SK-N-SH (cell line): ENCODE measurements around the gene VMAC. TPM values are rescaled to one million over a fixed set of nuclear protein-coding genes. Genes with fewer than 3 reads are reported as not detected.

Experiments used
- CTCF ChIA-PET: fragments of 300-600, 350-600 bp; formaldehyde crosslinking; extraction: SDS; loops from one replicate; lab custom pipeline; 2021; lab: Yijun Ruan, JAX
- POLR2A ChIA-PET: fragments of 350-600 bp; sonication (Branson Sonifier 250); formaldehyde crosslinking; extraction: SDS; loops from one replicate; lab custom pipeline; 2020; ENCODE audit warnings: antibody characterized with exemption, inconsistent platforms; lab: Yijun Ruan, JAX
- DNase-seq: peaks from one replicate; pipeline ENCODE4 v3.0.0; 2012
- H2AFZ ChIP-seq: fragments of 200-600 bp; sonication (generic); 2 replicates; pipeline ENCODE4 v1.8.1; 2016; ENCODE audit warnings: antibody characterized with exemption, mild to moderate bottlenecking, low read depth
- H3F3A ChIP-seq: fragments of 200-600 bp; sonication (generic); replicated peaks from 2 replicates; pipeline ENCODE3; 2016; ENCODE audit warnings: antibody characterized with exemption, mild to moderate bottlenecking; ENCODE audit not compliant: insufficient read depth
- H3K27ac ChIP-seq, 2 experiments: fragments of 200-500 bp in 1 of 2; fragments of 200-600 bp in 1 of 2; sonication (Bioruptor generic) in 1 of 2; sonication (generic), shearing (Covaris generic) in 1 of 2; 2 replicates each; pipeline versions ENCODE4 v1.5.1 to v1.6.1; 2014 to 2016; ENCODE audit warnings: low read depth in 2 of 2, inconsistent platforms in 1 of 2, low read length in 1 of 2, mild to moderate bottlenecking in 1 of 2, mixed read lengths in 1 of 2
- H3K27me3 ChIP-seq: fragments of 200-600 bp; sonication (generic), shearing (Covaris generic); 2 replicates; pipeline ENCODE4 v1.6.1; 2016; ENCODE audit warnings: mixed run types; ENCODE audit not compliant: insufficient read depth
- H3K36me3 ChIP-seq, 2 experiments: fragments of 200-500 bp in 1 of 2; fragments of 200-600 bp in 1 of 2; sonication (Bioruptor generic) in 1 of 2; sonication (generic) in 1 of 2; replicated peaks in 1 of 2; 2 replicates each; pipeline versions ENCODE3 to v1.5.1; 2014 to 2016; ENCODE audit warnings: low read length in 1 of 2, mild to moderate bottlenecking in 1 of 2; ENCODE audit not compliant: insufficient read depth in 2 of 2, control insufficient read depth in 1 of 2
- H3K4me1 ChIP-seq, 2 experiments: fragments of 200-500 bp in 1 of 2; fragments of 200-600 bp in 1 of 2; sonication (Bioruptor generic) in 1 of 2; sonication (generic), shearing (Covaris generic) in 1 of 2; 2 replicates each; pipeline versions ENCODE4 v1.5.1 to v1.6.1; 2014 to 2016; ENCODE audit warnings: low read depth in 1 of 2, low read length in 1 of 2, mixed run types in 1 of 2; ENCODE audit not compliant: insufficient read depth in 2 of 2, control insufficient read depth in 1 of 2
- H3K4me2 ChIP-seq: fragments of 200-600 bp; sonication (generic), shearing (Covaris generic); 2 replicates; pipeline ENCODE4 v1.6.1; 2017; ENCODE audit warnings: mixed run types
- H3K4me3 ChIP-seq, 2 experiments: fragments of 200-500 bp in 1 of 2; fragments of 200-600 bp in 1 of 2; sonication (Bioruptor generic) in 1 of 2; sonication (generic), shearing (Covaris generic) in 1 of 2; 2 replicates each; pipeline versions ENCODE4 v1.5.1 to v1.8.1; 2014 to 2016; ENCODE audit warnings: low read depth in 2 of 2, inconsistent platforms in 1 of 2, low read length in 1 of 2, mild to moderate bottlenecking in 1 of 2, mixed read lengths in 1 of 2, moderate library complexity in 1 of 2
- H3K79me2 ChIP-seq: fragments of 200-600 bp; sonication (generic); 2 replicates; pipeline ENCODE4 v1.8.1; 2017; ENCODE audit warnings: mild to moderate bottlenecking; ENCODE audit not compliant: insufficient read depth
- H3K9ac ChIP-seq: fragments of 200-600 bp; sonication (generic); 2 replicates; pipeline ENCODE4 v1.6.1; 2017; ENCODE audit warnings: mixed run types
- H3K9me2 ChIP-seq: fragments of 200-600 bp; sonication (generic); 2 replicates; pipeline ENCODE4 v1.6.1; 2017; ENCODE audit warnings: mixed run types
- H3K9me3 ChIP-seq: fragments of 200-600 bp; sonication (generic); 2 replicates; pipeline ENCODE4 v1.6.1; 2017; ENCODE audit warnings: mixed run types, mild to moderate bottlenecking, moderate library complexity
- H4K20me1 ChIP-seq: fragments of 200-600 bp; sonication (generic); 2 replicates; pipeline ENCODE4 v1.6.1; 2017; ENCODE audit warnings: mild to moderate bottlenecking, mixed run types; ENCODE audit not compliant: insufficient read depth
- CTCF ChIP-seq: fragments of 200-600 bp; sonication (generic); IDR thresholded peaks from 2 replicates; pipeline ENCODE4 v1.6.1; 2017; ENCODE audit warnings: antibody characterized with exemption, mild to moderate bottlenecking, moderate library complexity
- EP300 ChIP-seq, 2 experiments: IDR thresholded peaks; 2 replicates each; pipeline versions ENCODE4 v1.4.0 to v1.6.1; 2012; ENCODE audit warnings: borderline replicate concordance in 1 of 2, low read depth in 1 of 2, low read length in 1 of 2
- EZH2phosphoT487 ChIP-seq: fragments of 200-600 bp; sonication (generic); IDR thresholded peaks from 2 replicates; pipeline ENCODE4 v1.6.1; 2017; ENCODE audit warnings: low read depth, mixed run types, mild to moderate bottlenecking, antibody characterized with exemption, moderate library complexity, borderline replicate concordance
- FOSL2 ChIP-seq: IDR thresholded peaks from 2 replicates; pipeline ENCODE4 v1.4.0; 2012; ENCODE audit warnings: low read depth, mild to moderate bottlenecking, moderate library complexity, borderline replicate concordance
- FOXM1 ChIP-seq: IDR thresholded peaks from 2 replicates; pipeline ENCODE4 v1.4.0; 2012; ENCODE audit warnings: low read depth, mild to moderate bottlenecking
- GATA2 ChIP-seq: sonication (generic); formaldehyde crosslinking; IDR thresholded peaks from 2 replicates; pipeline ENCODE4 v1.5.0; 2020; ENCODE audit warnings: mild to moderate bottlenecking, missing genetic modification reagents
- IRF3 ChIP-seq: fragments of 150-350 bp; IDR thresholded peaks from 2 replicates; pipeline ENCODE4 v1.6.1; 2016; ENCODE audit warnings: mild to moderate bottlenecking, low read depth, low read length
- JUND ChIP-seq: IDR thresholded peaks from 2 replicates; pipeline ENCODE4 v1.4.0; 2012
- MEF2A ChIP-seq: IDR thresholded peaks from 2 replicates; pipeline ENCODE4 v1.4.0; 2012; ENCODE audit warnings: low read depth, borderline replicate concordance
- NFIC ChIP-seq: IDR thresholded peaks from 2 replicates; pipeline ENCODE4 v1.4.0; 2012; ENCODE audit warnings: borderline replicate concordance
- PBX3 ChIP-seq: IDR thresholded peaks from 2 replicates; pipeline ENCODE4; 2012
- POLR2AphosphoS5 ChIP-seq: IDR thresholded peaks from 2 replicates; pipeline ENCODE4 v1.6.1; 2012; ENCODE audit warnings: low read depth, low read length
- RXRA ChIP-seq: IDR thresholded peaks from 2 replicates; pipeline ENCODE4 v1.4.0; 2012; ENCODE audit warnings: low read depth, mild to moderate bottlenecking, borderline replicate concordance
- SIN3A ChIP-seq: IDR thresholded peaks from 2 replicates; pipeline ENCODE4 v1.6.1; 2012; ENCODE audit warnings: low read depth, mild to moderate bottlenecking, low read length, moderate library complexity, borderline replicate concordance
- SMC3 ChIP-seq: IDR thresholded peaks from 2 replicates; pipeline ENCODE4 v1.6.1; 2012; ENCODE audit warnings: low read depth, low read length, improper control_type of control experiment
- TAF1 ChIP-seq: IDR thresholded peaks from 2 replicates; pipeline ENCODE4 v1.6.1; 2012; ENCODE audit warnings: low read depth, mild to moderate bottlenecking, low read length, moderate library complexity, borderline replicate concordance
- USF1 ChIP-seq: IDR thresholded peaks from 2 replicates; pipeline ENCODE4 v1.4.0; 2012; ENCODE audit warnings: low read depth, borderline replicate concordance
- WGBS: methylation state at CpG from one replicate; pipeline ENCODE4 v1.1.6; 2017; ENCODE audit warnings: low lambda C conversion rate; 5-methylcytosine and 5-hydroxymethylcytosine counted together
- polyA plus RNA-seq, 3 experiments: library from polyadenylated mRNA; depleted of rRNA; stranded (reverse); fragments of >200 nt; gene quantifications; 2 replicates each; pipeline ENCODE4 v1.2.3, GENCODE V29; 2012

The VMAC gene
- polyA plus RNA-seq, 1 of the 3 experiments (the other 2 are of a cell fraction): 6.5 TPM

- TF ChIP-seq PBX3 (no peak), FOSL2 (no peak), RXRA (no peak), MEF2A (no peak)
- Histone ChIP-seq H3K4me3 (no peak overlapping the region), H3K79me2 (no peaks in the 10 kb centered on the region), H3K9me3 (no peaks in the 10 kb centered on the region), H4K20me1 (no peaks in the 10 kb centered on the region), H3K4me1 (peaks cover 4 to 5% of the 10 kb centered on the region in 2 experiments; a peak in 2 of 4 replicates), H3K27ac (no peak overlapping the region), H2AFZ (no peak overlapping the region), H3K27me3 (no peaks in the 10 kb centered on the region), H3K4me2 (no peak overlapping the region), H3F3A (no peaks in the 10 kb centered on the region), H3K9me2 (no peaks in the 10 kb centered on the region), H3K36me3 (peaks cover 4 to 42% of the 10 kb centered on the region in 2 experiments), H3K9ac (no peak overlapping the region)
- no peak for DNase-seq
- POLR2A ChIA-PET: no interaction called here
- CTCF ChIA-PET: interaction anchor here (1.0 to 1.5 kb wide), 2 partner anchors 7 to 111 kb away, joined by 3 read pairs; no protein-coding TSS in a partner anchor
- WGBS: 98% methylated on average over 14 of the region's 42 CpGs
Measured at GRCh38 chr19:5914946-5915781, 10.5 kb downstream of the VMAC start.

- Histone ChIP-seq H3K79me2 (no peaks in the 10 kb centered on the region), H3K27me3 (no peaks in the 10 kb centered on the region), H3K4me2 (no peak overlapping the region), H3F3A (no peaks in the 10 kb centered on the region), H3K9me2 (no peaks in the 10 kb centered on the region), H3K4me3 (no peak overlapping the region), H2AFZ (no peak overlapping the region), H3K9me3 (no peaks in the 10 kb centered on the region), H3K27ac (no peak overlapping the region), H3K36me3 (peaks cover 1 to 42% of the 10 kb centered on the region in 2 experiments), H3K9ac (no peak overlapping the region), H3K4me1 (peaks cover 4 to 5% of the 10 kb centered on the region in 2 experiments; a peak in 2 of 4 replicates), H4K20me1 (no peaks in the 10 kb centered on the region)
- no peak for DNase-seq
- 96% methylated on average over 11 of the region's 11 CpGs for WGBS
- ChIA-PET CTCF (interaction anchor here (1.0 to 1.5 kb wide), 2 partner anchors 8 to 112 kb away, joined by 3 read pairs; no protein-coding TSS in a partner anchor), POLR2A (no interaction called here)
- TF ChIP-seq RXRA (no peak), USF1 (no peak), GATA2 (no peak), SMC3 (no peak), TAF1 (no peak), EZH2phosphoT487 (no peak), SIN3A (no peak), POLR2AphosphoS5 (no peak), FOXM1 (no peak), NFIC (no peak), IRF3 (no peak), CTCF (no peak), EP300 (IDR thresholded peaks at IDR 0.05; ENCODE audit: borderline replicate concordance in 1 of 2, low read depth in 1 of 2, low read length in 1 of 2) (no peak), JUND (no peak), PBX3 (no peak)
Measured at GRCh38 chr19:5915782-5916165, 11.1 kb downstream of the VMAC start.
